Nephron progenitor cell (in vitro differentiated cells): ENCODE data around the gene DAB2IP.

Experiments
- DNase-seq: peaks from one replicate; pipeline ENCODE4 v3.0.0; 2021
- H3K27ac Mint-ChIP-seq: 2 replicates; pipeline ENCODE4 v1.8.0; 2021; ENCODE audit warnings: mild to moderate bottlenecking, moderate library complexity, mixed read lengths
- H3K27me3 Mint-ChIP-seq: 2 replicates; pipeline ENCODE4 v1.8.0; 2021; ENCODE audit warnings: mild to moderate bottlenecking, low read depth, mixed read lengths; ENCODE audit not compliant: poor library complexity
- H3K36me3 Mint-ChIP-seq: 2 replicates; pipeline ENCODE4 v1.8.0; 2021; ENCODE audit warnings: low read depth, mixed read lengths
- H3K4me1 Mint-ChIP-seq: 2 replicates; pipeline ENCODE4 v1.8.0; 2021; ENCODE audit warnings: mixed read lengths
- H3K4me3 Mint-ChIP-seq: 2 replicates; pipeline ENCODE4 v1.8.0; 2021; ENCODE audit warnings: mild to moderate bottlenecking, moderate library complexity, mixed read lengths
- H3K9me3 Mint-ChIP-seq: 2 replicates; pipeline ENCODE4 v1.8.0; 2021; ENCODE audit warnings: mild to moderate bottlenecking, moderate library complexity, mixed read lengths
- CTCF ChIP-seq: fragments of 200-600 bp; sonication (generic); IDR thresholded peaks from 2 replicates; pipeline ENCODE4 v1.5.0; 2021; ENCODE audit warnings: antibody characterized with exemption

The DAB2IP gene

DNA sequence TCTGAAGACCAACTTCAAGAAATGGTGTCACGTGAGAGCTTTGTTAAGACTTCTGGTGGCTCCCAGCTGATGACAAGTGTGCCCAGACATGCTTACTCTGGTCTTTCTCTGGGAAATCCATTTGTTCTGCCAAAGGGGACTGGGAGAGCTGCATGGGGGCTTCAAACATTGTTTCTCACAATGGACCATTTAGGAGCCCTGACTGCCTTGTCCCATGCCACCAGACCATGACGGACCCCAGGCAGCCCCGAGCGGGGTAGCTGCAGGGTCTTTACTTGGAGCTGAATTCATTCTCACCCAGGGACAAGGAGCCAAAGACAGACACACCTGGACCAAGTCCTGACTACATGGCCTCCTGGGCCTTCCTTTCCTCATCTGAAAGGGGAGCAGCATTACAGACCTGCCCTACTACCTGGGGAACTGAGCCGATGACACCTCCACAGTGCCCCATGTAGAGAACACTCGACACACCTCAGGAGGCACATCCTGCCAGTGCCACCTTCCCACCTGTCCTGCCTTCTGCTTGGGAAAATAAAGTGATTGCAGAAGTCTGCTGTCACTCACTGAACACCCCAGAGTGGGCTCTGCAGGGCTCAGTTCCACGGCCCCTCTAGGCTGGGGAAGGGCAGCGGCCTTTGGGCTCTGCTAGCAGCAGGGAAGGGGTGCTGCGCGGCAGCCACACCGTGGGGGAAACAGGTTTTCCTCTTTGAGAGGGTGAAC, 169.0 kb downstream of the DAB2IP start:
- Mint-ChIP-seq H3K36me3 (no peaks in the 10 kb centered on the region), H3K27ac (no peak overlapping the region), H3K4me1 (peaks cover 66% of the 10 kb centered on the region), H3K27me3 (peaks cover 47% of the 10 kb centered on the region), H3K9me3 (no peaks in the 10 kb centered on the region), H3K4me3 (no peak overlapping the region)
- no peak for DNase-seq
- TF ChIP-seq CTCF, result no peak

DNA sequence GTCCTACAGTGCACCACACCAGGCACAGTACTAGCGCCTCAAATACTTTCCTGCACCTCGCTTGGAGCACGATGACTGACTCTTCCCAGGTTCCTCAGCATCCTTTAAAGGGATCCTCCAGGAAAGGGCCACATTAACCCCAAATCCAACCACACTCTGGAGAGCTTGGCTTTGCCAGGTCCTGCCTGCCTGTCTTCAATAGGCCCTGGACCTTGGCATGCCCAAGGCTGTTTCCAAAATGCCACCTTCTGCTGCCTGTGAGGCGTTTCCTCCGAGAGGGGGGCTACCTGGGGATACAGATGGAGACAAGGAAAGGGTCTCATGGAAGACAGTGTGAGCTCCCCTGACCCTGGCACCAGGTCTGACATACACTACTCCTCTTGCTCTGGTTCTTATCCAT, 169.9 kb downstream of the DAB2IP start:
- no peak for DNase-seq
- no peak for TF ChIP-seq CTCF
- H3K9me3 Mint-ChIP-seq, result no peaks in the 10 kb centered on the region
- peaks cover 57% of the 10 kb centered on the region for H3K4me1 Mint-ChIP-seq
- H3K27ac Mint-ChIP-seq, result no peak overlapping the region
- peaks cover 40% of the 10 kb centered on the region for H3K27me3 Mint-ChIP-seq
- H3K4me3 Mint-ChIP-seq, result no peak overlapping the region
- no peaks in the 10 kb centered on the region for H3K36me3 Mint-ChIP-seq

GRCh38 chr9:121822093-121823085, 171.0 kb downstream of the DAB2IP start:
- TF ChIP-seq CTCF, result no peak
- no peak for DNase-seq
- H3K36me3 Mint-ChIP-seq, result no peaks in the 10 kb centered on the region
- peaks cover 31% of the 10 kb centered on the region for H3K27me3 Mint-ChIP-seq
- no peaks in the 10 kb centered on the region for H3K9me3 Mint-ChIP-seq
- H3K4me3 Mint-ChIP-seq, result no peak overlapping the region
- no peak overlapping the region for H3K27ac Mint-ChIP-seq
- H3K4me1 Mint-ChIP-seq, result peaks cover 47% of the 10 kb centered on the region

DNA sequence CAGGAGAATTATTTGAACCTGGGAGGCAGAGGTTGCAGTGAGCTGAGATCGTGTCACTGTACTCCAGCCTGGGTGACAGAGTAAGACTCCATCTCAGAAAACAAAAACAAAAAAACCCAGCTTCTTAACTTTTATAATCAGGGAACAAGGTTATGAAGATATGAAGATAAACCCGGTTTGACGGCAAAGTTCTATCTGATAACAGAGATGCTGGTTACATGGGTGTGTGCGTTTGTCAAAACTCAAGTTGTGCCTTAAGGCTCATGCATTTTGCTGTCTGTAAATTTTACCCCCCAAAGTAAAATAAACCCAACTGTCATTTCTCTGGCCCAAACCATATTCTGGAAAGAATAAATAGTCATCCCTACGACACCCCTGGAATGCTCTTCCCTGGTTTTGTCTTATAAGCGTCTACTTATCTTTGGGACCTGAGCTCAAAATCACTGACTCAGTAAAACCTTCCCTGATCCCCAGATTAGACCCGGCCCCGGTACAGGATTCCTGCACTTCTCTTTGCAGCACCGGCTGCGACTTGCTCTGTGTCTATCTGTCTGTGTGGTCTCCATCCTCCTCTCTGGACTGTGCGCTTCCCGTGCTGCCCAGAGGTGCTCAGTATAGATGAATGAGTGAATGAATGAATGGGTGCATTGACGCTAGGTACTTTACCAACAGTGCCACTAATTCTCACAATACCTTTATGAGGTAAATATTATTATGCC, 172.2 kb downstream of the DAB2IP start:
- H3K27me3 Mint-ChIP-seq, result peaks cover 21% of the 10 kb centered on the region
- DNase-seq, result no peak
- no peaks in the 10 kb centered on the region for H3K36me3 Mint-ChIP-seq
- no peaks in the 10 kb centered on the region for H3K9me3 Mint-ChIP-seq
- peaks cover 41% of the 10 kb centered on the region for H3K4me1 Mint-ChIP-seq
- no peak overlapping the region for H3K27ac Mint-ChIP-seq
- no peak overlapping the region for H3K4me3 Mint-ChIP-seq
- TF ChIP-seq CTCF, result no peak

DNA sequence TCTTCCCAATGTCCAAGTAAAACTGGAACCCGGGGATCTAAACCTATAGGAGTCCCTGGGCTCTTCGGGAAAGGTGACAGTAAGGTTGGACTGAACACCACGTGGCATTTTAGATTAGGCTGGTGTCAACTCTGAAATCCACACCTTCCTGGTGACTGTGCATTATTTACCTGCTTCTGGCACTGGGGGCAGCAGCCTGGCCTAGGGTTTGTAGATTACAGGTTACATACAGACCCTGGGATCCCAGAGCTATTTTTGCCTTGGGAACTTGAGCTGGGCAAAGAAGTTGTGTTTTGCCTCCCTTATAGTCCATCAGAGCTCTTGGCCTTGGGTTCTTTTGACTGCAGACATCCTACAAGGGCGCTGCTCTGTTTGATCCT, 173.2 kb downstream of the DAB2IP start:
- H3K4me1 Mint-ChIP-seq, result peaks cover 31% of the 10 kb centered on the region
- H3K4me3 Mint-ChIP-seq, result no peak overlapping the region

More for the DNA sequence above, 173.2 kb downstream of the DAB2IP start:
- H3K9me3 Mint-ChIP-seq, result no peaks in the 10 kb centered on the region
- H3K36me3 Mint-ChIP-seq, result no peaks in the 10 kb centered on the region
- H3K27ac Mint-ChIP-seq, result no peak overlapping the region
- DNase-seq, result no peak
- peaks cover 18% of the 10 kb centered on the region for H3K27me3 Mint-ChIP-seq
- no peak for TF ChIP-seq CTCF
